ENCODE results near the gene MED26.
"Not testable (repeated sequence)": the region's sequence is repeated elsewhere in the genome, so short reads cannot be mapped to it uniquely, and the experiment has no call there.

Gene MED26

DNA sequence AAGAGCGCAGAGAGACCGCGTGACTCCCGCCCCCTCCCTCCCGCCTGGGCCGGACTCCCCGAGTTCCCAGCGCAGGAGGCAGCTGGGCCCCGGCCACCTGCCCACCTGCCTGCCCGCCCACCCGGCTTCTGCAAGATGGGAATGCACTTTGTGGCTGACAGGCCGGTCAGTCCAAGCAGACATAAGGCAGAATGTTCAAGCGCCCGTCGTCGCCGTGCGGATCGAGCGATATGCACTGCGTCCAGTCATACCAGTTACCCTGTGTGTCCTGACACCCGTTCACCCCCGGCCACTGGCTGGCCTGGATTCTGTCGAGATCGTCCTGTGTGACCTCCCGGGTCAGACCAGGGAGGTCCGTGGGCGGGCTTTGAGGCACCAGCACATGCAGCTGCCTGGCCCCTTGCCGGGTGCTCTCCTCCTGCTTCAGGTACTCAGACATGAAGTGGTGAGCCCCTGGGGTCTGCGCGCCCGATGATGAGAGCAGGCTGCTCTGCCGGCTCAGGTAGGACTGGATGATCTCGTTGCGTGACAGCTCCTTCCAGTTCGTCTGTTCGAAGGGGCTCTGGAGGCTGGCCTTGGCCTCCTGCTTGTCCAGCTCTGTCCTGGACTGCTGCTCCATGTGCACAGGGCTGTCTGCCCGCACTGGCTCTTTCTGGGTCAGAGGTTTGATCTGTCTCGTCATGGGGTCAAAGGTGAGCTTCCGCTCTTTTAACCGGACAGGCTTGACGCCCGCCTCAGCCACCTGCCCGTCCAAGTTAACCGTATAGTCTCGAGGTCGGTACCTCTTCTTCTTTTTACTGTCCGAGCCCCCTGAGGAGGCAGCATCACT lies 51.9 kb downstream of the MED26 start:
- no peak for DNase-seq (ENCODE audit: low read depth in 2 of 2)

DNA sequence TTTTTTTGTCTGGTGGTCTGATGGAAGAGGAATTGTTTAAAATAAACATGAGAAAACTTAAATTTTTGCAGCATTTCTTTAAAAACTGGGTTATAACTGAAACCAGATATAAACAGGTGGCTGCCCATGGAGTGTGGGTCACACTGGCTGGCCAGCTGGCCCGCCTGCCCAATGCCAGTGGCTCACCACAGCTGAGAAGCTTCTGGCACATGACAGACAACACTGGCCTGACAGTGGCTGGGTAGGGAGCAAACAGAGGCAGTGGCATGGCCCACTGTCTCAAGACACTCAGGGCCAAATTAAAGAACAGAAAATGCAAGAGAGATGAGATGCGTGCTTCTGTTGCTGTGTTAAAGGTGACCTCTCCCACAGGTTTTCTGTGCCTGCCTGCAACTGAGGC lies 52.7 kb downstream of the MED26 start:
- no peak for DNase-seq (ENCODE audit: low read depth in 2 of 2)

DNA sequence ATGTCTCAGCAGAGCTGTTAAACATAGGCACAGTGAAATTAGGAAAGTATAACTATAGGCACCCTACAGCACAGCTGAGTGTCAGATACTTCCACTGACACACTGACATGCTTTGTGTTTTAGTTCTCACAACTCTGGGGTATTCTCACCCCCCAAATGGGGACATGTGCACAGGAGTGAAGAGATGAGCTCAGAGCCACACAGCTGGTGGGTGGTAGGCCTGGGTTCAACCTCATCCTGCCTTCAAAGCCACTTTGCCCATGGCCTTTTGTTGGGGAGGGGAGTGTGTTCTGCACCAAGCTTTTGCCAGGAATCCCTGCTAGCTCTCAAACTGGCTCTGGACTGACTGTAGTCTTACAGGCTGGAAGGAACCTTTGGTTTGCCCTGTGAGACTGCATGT lies 54.1 kb downstream of the MED26 start:
- DNase-seq (ENCODE audit: low read depth in 2 of 2): no peak

DNA sequence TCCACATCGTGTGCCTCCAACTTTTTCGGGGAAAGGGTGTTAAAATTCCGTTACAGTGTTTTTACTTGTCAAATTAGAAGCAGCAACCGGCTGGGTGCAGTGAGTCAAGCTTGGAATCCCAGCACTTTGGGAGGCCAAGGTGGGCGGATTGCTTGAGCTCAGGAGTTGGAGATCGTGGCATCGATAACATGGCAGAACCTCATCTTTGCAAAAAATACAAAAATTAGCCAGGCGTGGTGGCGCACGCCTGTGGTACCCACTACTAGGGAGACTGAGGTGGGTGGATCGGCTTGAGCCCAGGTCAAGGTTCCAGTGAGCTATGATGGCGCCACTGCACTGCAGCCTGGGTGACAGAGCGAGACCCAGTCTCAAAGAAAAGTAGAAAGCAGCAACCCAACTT lies 54.7 kb downstream of the MED26 start:
- no peak for DNase-seq (ENCODE audit: low read depth in 2 of 2)

DNA sequence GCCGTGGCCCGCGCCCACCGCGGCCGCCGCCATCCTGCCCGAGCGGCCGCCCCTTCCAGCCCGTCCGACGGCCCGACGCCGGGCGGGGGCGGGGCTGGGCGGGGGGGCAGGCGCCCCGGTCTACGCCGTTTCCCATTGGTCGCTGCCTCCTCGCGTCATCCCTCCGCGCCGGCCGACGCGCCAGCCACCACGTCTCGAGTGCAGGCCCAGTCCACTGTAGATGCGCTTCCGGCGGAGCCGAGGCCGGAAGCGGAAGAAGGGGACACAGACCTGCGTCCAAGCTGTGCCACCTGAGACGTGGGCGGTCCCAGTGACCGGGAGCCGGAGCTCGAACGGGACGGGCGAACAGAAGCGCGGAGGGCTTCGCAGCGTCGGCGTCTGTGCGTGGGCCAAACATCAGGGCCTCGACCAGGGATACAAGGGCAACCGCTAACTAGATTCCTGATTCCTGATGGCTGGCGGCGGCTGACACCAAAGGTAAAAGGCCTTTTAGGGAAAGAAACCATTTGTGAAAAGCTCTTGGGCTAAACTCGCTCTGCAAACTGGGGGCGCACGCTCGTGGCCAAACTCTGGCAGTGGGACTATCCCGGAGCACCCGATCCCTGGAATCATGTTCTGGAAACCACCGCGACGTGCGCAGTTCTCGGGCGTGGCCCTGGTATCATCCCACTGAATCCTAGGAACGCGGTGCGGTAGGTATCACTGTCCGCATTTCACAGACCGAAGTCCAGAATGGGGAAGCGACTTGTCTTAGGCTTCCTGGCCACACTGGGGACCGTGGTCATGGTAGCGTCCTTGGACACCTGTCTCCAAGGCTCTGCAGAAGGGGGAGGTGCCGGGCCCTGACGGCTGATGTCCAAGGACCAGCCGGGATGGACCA lies 55.4 kb downstream of the MED26 start, which contains the start of gene SLC35E1:
Gene SLC35E1 (minus strand): TSS at position 84 of the 880 bp plus-strand sequence. CDS start 51 bp downstream, at position 33.
- peak; percentile 84 to 91 for DNase-seq (ENCODE audit: low read depth in 2 of 2)

DNA sequence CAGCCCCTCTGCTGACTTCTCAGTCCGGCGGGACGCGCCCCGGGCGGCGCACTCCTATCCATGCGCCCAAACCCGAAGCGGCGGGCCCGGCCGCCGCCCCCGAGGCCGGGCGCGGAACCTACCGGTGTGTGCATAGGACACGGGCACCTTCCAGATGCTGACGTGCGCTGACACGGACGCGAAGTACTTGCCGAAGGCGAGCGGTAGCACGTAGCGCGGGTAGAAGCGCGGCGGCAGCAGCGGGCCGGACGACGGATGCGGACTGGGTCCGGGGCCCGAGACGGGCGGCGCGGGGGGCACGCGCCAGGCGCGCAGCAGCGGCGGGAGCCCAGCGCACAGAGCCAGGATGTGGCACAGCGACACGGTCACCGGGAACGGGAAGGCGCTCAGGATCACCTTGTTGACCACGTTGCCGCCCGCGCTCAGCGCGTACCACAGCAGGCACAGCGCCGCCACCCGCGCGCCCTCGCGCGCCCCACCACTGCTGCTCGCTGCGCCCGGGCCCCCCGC lies 56.1 kb downstream of the MED26 start:
- no peak for DNase-seq (ENCODE audit: low read depth in 2 of 2)

DNA sequence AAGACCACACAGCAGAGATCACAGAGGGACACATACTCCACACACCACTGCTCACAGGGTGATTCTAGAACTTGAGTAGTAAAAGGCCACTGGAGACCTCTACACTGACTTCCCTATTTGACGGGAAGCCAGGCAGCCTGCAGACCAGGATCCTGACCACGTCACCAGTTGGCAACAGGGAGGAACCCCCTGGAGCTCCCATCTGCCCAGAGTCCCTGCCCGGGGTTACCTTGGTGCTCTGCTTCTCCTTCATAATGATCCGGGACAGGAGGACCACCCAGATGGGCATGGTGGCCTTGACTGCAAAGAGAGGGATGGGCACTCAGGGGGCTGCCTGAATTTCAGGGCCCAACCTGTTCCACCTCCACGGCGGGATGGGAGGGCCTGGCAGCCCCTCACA lies 56.7 kb downstream of the MED26 start:
- DNase-seq (ENCODE audit: low read depth in 2 of 2): no peak

DNA sequence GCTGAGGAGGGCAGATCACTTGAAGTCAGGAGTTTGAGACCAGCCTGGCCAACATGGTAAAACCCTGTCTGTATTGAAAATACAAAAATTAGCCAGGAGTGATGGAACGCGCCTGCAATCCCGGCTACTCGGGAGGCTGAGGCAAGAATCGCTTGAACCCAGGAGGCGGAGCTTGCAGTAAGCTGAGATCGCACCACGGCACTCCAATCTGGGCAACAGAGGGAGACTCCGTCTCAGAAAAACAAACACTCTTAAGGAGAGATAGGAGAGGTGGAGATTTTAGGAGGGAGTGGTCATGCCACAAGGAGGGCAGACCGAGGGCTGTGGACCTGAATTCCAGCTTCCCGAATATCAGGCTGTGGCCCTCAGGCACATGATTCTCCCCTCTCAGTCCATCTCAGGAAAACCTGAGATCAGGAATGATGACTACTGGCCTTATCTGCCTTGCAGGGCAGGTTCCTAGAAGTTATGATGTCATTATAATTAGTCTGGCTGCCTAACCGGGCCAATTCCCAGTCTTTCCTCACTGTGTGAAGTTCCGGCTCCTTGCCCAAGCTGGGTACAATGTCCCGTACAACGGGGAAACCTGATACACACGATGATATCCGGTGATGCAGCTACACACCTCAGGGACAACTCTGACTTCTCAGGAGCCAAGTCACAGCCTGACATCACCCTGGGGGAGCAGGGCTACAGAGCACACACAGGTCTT lies 58.2 kb downstream of the MED26 start:
- no peak for DNase-seq (ENCODE audit: low read depth in 2 of 2)

DNA sequence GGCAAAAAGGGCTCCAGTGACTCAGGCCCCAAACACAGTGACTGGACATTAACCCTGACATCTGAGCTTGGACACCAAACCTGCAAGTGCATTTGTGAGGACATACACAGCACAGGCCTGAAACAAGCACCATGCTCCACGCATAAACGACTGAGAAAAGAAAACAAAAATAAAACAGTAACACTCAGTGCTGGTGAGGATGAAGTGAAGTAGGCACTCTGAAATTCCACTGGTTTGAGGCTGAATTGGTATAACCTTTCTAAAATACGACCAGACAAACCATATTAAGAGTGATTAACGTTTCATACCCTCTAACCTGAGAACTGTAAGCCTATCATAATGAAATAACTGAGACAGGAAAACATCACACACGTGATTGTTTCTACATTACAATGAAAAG lies 61.3 kb downstream of the MED26 start:
- DNase-seq (ENCODE audit: low read depth in 2 of 2): no peak

DNA sequence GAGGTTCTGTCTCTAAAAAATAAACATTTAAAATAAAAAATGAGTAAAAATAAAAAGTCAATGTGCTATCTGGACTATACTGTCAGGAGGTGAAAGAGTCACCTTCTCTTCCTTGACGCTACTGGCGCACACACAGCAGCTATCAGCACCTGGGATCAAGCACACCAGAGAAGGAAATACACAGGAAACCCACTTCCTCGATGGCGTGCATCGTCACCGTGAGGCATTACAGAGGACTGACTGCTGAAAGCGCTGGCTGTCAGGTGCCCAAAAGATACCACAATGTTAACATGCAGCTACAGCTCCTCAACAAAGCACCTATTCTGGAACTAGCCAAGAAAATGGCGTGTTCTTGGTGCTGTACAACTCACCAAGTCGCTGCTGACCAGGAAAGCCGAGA lies 61.8 kb downstream of the MED26 start:
- DNase-seq (ENCODE audit: low read depth in 2 of 2): peak in 1 of 2 donors; percentile 45

DNA sequence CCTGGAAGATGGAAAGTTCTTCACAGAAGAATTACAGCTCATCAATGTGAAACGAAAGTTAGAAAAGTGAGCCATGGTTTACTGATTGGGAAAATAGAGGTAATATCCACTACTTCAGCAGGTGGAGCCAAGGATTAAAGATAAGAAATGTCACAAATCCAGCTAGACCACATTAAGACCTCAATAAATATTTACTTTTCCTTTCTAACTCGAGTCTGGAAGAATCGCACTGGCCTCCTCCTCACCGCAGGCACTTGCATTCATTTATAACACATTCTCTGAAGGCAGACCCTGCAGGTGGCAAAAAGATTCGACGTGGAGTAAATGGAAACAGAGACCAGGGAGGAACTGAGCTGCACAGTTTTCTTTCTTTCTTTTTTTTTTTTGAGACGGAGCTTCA lies 63.2 kb downstream of the MED26 start:
- DNase-seq (ENCODE audit: low read depth in 2 of 2): no peak

DNA sequence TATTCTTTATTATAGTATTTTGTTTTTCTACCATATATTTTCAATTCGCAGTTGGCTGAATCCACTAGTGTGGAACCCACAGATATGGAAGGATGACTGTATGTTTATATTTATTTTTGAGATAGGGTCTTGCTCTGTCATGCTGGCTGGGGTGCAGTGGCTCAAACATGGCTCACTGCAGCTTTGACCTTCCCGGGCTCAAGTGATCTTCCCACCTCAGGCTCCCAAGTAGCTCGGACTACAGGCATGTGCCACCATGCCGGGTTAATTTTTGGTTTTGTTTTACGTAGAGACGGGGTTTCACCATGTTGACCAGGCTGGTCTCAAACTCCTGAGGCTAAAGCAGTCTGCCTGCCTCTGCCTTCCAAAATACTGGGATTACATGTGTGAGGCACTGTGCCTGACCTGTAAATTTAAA lies 65.4 kb downstream of the MED26 start:
- no peak for DNase-seq (ENCODE audit: low read depth in 2 of 2)

DNA sequence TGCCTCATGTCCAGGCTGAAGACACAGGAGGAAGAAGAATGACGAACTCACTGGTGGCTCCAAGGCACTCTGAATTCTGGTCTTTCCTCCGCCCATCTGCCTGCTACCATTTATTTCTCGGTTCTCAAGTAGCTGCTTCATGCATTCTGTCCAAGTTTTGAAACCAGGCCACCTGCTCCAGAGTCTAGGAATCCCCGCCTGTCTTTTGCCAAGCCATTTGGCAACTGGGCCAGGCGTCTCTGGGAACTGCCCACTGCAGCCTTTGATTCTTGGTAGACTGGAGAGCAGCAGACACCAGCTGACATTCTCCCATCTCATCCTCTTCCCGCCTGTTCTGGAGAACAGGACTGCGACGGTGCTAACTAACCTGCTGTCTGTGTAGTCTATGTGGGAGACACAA lies 66.6 kb downstream of the MED26 start:
- DNase-seq (ENCODE audit: low read depth in 2 of 2): no peak

DNA sequence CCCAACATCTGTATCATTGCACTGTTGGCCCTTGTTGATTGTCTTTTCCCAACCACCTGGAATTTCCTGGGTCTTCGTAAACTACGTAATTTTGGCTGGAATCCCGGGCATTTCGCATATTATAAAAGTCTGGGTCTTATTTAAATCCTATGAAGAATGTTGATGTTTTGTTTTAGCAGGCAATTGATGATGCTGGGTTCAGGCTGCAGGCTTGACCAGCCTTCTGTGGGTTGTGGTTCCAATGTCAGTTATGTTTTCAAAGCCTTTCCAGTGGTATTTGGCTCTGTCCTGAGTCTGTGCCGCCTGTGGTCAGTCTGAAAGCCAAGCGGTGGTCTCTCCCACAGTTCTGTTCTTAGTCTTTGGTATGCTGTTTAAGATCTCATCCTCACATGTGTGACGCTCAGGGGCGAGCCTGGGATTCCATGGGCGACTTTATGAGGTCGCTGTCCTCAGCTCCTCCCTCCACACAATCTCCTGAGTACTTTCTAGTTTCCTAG lies 68.2 kb downstream of the MED26 start:
- no peak for DNase-seq (ENCODE audit: low read depth in 2 of 2)

DNA sequence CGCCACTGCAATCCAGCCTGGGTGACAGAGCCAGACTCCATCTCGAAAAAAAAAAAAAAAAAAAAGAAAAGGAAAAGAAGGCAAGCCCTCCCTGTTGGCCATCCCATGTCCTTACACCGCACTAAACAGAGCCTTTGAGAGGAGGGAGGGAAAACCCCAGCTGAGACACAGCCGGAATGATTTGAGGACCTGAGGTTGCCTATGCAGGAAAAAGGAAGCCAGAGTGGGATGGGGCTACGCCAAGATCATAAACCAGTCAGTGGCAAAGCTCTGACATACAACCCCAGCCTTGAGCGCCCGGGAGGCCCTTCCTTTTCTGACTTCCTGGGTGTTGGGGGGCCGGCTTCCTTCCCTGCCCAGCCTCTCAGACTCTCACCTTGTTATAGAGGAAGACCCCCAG lies 73.2 kb downstream of the MED26 start:
- DNase-seq (ENCODE audit: low read depth in 2 of 2): no peak

DNA sequence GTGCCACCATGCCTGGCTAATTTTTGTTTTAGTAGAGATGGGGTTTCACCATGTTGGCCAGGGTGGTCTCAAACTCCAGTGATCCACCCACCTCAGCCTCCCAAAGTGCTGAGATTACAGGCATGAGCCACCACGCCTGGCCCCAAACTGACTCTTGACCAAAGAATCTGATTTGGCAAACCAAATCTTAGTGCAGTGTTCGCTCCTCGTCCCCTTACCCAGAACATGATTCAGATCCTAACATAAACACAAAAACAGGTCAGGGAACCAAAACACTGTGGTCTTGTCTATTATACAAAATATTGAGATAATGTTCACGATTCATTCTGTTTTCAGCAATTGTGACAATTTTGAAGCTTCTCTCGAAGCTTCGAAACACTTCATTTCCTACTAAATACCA lies 76.1 kb downstream of the MED26 start:
- DNase-seq (ENCODE audit: low read depth in 2 of 2): not testable (repeated sequence)

DNA sequence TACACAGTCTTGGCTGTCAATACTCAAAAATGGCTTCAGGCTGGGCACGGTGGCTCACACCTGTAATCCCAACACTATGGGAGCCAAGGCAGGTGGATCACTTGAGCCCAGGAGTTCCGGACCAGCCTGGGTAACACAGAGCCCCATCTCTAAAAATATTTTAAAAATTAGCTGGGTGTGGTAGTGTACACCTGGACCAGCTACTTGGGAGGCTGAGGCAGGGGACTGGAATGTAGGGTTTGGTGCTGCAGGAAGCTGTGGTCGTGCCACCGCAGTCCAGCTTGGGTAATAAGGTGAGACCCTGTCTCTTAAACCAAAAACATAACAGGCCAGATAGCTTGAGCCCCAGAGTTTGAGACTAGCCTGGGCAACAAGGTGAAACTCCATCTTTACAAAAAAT lies 79.0 kb downstream of the MED26 start:
- no peak for DNase-seq (ENCODE audit: low read depth in 2 of 2)

DNA sequence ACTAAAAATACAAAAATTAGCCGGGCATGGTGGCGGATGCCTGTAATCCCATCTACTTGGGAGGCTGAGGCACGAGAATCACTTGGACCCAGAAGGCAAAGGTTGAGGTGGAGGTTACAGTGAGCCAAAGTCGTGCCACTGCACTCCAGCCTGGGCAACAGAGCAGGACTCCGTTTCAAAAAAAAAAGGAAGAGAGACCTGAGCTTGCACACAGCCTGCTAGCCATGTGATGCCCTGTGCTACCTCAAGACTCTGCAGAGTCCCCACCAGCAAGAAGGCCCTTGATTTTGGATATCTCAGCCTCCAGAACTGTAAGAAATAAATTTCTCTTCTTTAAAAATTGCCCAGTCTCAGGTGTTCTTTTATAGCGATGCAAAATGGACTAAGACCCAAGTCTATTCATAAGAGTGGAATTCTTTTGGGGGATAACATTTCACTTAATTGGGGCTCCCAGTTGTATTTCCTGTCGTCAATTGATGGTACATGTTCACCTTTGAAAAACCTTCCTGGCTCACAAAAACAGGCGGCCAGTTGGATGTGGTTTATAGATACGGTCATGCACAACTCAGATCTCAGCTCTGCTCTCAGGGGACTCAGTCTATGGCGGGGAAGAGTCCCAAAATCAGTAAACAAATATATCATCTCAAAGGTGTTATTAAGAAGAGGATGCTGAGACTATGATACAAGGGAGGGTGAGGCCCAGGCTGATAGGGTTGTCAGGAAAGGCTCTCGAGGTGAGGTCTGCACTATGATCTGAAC lies 83.4 kb downstream of the MED26 start:
- DNase-seq (ENCODE audit: low read depth in 2 of 2): no peak

DNA sequence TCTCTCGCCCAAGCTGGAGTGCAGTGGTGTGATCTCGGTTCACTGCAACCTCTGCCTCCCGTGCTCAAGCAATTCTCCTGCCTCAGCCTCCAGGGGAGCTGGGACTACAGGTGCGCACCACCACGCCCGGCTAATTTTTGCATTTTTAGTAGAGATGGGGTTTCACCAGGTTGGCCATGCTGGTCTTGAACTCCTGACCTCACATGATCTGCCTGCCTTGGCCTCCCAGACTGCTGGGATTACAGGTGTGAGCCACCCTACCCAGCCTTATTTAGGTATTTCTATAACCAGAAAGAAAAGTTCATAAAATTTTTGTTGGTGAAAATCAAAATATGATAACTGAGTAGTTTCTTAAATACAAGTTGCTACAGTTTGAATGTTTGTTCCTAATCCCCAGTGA lies 84.3 kb downstream of the MED26 start:
- DNase-seq (ENCODE audit: low read depth in 2 of 2): not testable (repeated sequence)

DNA sequence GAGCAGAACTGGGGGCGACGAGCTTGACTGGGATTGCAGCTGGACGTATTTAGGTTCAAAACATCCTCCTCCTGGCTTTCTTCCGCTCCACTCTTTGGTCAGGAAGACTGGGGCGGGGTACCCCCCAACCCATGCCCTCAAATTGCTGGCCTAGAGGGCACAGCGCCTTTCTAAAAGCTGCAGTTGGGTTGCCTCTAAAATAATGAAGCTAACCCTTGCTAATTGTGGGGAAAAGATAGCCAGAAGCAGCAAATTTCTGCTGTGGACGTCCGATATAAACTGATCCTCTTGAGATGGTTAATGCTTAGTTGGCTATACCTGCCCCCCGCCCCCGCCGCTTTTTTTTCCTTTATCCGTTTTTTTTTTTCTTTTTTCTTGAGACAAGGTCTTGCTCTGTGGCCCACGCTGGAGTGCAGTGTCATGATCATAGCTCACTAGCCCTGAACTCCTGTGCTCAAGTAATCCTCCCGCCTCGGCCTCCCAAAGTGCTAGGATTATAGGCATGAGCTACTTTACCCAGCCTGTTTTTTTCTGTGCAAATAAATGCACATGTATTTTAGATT lies 85.0 kb downstream of the MED26 start:
- DNase-seq (ENCODE audit: low read depth in 2 of 2): no peak
